ENCODE data around the gene PLCH1. TPM values are rescaled to one million over a fixed set of nuclear protein-coding genes. Genes with fewer than 3 reads are reported as not detected.

The PLCH1 gene
- total and polyA plus RNA-seq, 2 experiments from 2014 or later, result 2.6 to 5.8 TPM

GRCh38 chr3:155780291-155780690 is 35.4 kb upstream of the PLCH1 start:
- peaks cover 5% of the 10 kb centered on the region for H3K9me3 ChIP-seq (ENCODE audit: low read depth)

DNA sequence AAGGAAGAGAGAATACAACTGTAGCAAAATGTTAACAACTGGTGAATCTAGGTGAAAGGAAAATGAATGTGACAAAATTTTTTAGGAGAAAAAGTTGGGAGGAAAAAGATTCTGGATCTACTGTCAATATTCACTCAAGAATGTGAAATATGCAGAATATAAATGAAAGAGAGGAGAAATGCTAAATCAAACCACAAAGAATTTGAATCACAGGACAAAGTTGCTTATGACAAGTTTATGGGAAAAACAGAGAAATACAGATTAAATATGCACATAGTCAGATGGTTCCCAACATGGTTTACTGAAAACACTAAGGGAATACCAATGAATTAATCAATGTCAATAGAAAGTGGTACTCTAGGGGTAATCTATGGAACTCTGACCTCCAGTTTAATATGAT is 33.6 kb upstream of the PLCH1 start:
- no peaks in the 10 kb centered on the region for H4K20me1 ChIP-seq (ENCODE audit: insufficient read depth, poor library complexity, severe bottlenecking)
- no peak overlapping the region for H3K4me2 ChIP-seq
- no peak overlapping the region for H3K27ac ChIP-seq
- no peaks in the 10 kb centered on the region for H3K36me3 ChIP-seq (replicated peaks; ENCODE audit: insufficient read depth, low read depth)
- no peaks in the 10 kb centered on the region for H3K27me3 ChIP-seq
- H3K79me2 ChIP-seq, result no peaks in the 10 kb centered on the region
- no peak overlapping the region for H3K4me3 ChIP-seq
- no peaks in the 10 kb centered on the region for H3K9me2 ChIP-seq (replicated peaks; ENCODE audit: insufficient read depth)
- DNase-seq (ENCODE audit: low spot score), result no peak
- H2AFZ ChIP-seq, result no peak overlapping the region
- no peaks in the 10 kb centered on the region for H3K4me1 ChIP-seq (ENCODE audit: insufficient read depth)
- no peak for TF ChIP-seq CTCF (IDR thresholded peaks at IDR 0.05; ENCODE audit: poor library complexity)
- H3K9me3 ChIP-seq (ENCODE audit: low read depth), result peaks cover 5% of the 10 kb centered on the region

More at GRCh38 chr3:155780291-155780690, 35.4 kb upstream of the PLCH1 start:
- no peaks in the 10 kb centered on the region for H3K36me3 ChIP-seq (replicated peaks; ENCODE audit: insufficient read depth, low read depth)
- no peak overlapping the region for H2AFZ ChIP-seq
- no peaks in the 10 kb centered on the region for H3K9me2 ChIP-seq (replicated peaks; ENCODE audit: insufficient read depth)
- no peak for DNase-seq (ENCODE audit: low spot score)
- H3K4me1 ChIP-seq (ENCODE audit: insufficient read depth), result no peaks in the 10 kb centered on the region
- H3K27me3 ChIP-seq, result no peaks in the 10 kb centered on the region
- no peaks in the 10 kb centered on the region for H4K20me1 ChIP-seq (ENCODE audit: insufficient read depth, poor library complexity, severe bottlenecking)
- TF ChIP-seq EZH2phosphoT487 (IDR thresholded peaks at IDR 0.05; ENCODE audit: low read depth, severe bottlenecking, unreplicated experiment) (no peak), CTCF (IDR thresholded peaks at IDR 0.05; ENCODE audit: poor library complexity) (no peak), EZH2 (IDR thresholded peaks at IDR 0.05; ENCODE audit: borderline replicate concordance) (no peak)
- no peaks in the 10 kb centered on the region for H3K79me2 ChIP-seq
- H3K4me2 ChIP-seq, result no peak overlapping the region
- H3K27ac ChIP-seq, result no peak overlapping the region
- H3K4me3 ChIP-seq, result no peak overlapping the region

GRCh38 chr3:155772801-155773200 is 27.9 kb upstream of the PLCH1 start:
- TF ChIP-seq EZH2phosphoT487 (IDR thresholded peaks at IDR 0.05; ENCODE audit: low read depth, severe bottlenecking, unreplicated experiment) (no peak), CTCF (IDR thresholded peaks at IDR 0.05; ENCODE audit: poor library complexity) (no peak), EZH2 (IDR thresholded peaks at IDR 0.05; ENCODE audit: borderline replicate concordance) (no peak)
- no peaks in the 10 kb centered on the region for H3K36me3 ChIP-seq (replicated peaks; ENCODE audit: insufficient read depth, low read depth)
- WGBS (ENCODE audit: low lambda C conversion rate, missing lambda C conversion rate), result 100% methylated on average over 1 of the region's 1 CpG
- H3K9me3 ChIP-seq (ENCODE audit: low read depth), result no peaks in the 10 kb centered on the region
- H3K27me3 ChIP-seq, result no peaks in the 10 kb centered on the region
- H2AFZ ChIP-seq, result no peak overlapping the region
- H3K79me2 ChIP-seq, result no peaks in the 10 kb centered on the region
- no peaks in the 10 kb centered on the region for H3K4me1 ChIP-seq (ENCODE audit: insufficient read depth)
- no peaks in the 10 kb centered on the region for H3K9me2 ChIP-seq (replicated peaks; ENCODE audit: insufficient read depth)
- DNase-seq (ENCODE audit: low spot score), result no peak
- H3K4me2 ChIP-seq, result no peak overlapping the region
- H4K20me1 ChIP-seq (ENCODE audit: insufficient read depth, poor library complexity, severe bottlenecking), result no peaks in the 10 kb centered on the region
- H3K27ac ChIP-seq, result no peak overlapping the region
- no peak overlapping the region for H3K4me3 ChIP-seq

DNA sequence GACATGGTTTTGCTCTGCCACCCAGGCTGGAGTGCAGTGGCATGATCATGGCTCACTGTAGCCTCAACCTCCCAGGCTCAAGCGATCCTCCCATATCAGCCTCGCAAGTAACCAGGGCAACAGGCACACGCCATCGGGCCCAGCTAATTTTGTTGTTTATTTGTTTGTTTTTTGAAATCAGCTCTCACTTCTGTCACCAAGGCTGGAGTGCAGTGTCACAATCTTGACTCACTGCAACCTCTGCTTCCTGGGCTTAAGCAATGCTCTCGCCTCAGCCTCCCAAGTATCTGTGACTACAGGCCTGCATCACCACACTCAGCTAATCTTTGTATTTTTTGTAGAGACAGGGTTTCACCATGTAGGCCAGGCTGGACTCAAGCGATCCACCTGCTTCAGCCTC is 26.3 kb upstream of the PLCH1 start:
- Histone ChIP-seq H3K79me2 (no peaks in the 10 kb centered on the region), H3K27ac (no peak overlapping the region), H3K4me2 (no peak overlapping the region), H3K4me1 (ENCODE audit: insufficient read depth) (no peaks in the 10 kb centered on the region), H4K20me1 (ENCODE audit: insufficient read depth, poor library complexity, severe bottlenecking) (no peaks in the 10 kb centered on the region), H3K27me3 (no peaks in the 10 kb centered on the region), H3K36me3 (replicated peaks; ENCODE audit: insufficient read depth, low read depth) (no peaks in the 10 kb centered on the region), H2AFZ (no peak overlapping the region), H3K9me3 (ENCODE audit: low read depth) (no peaks in the 10 kb centered on the region), H3K4me3 (no peak overlapping the region), H3K9me2 (replicated peaks; ENCODE audit: insufficient read depth) (no peaks in the 10 kb centered on the region)
- DNase-seq (ENCODE audit: low spot score), result no peak
- no peak for TF ChIP-seq CTCF (IDR thresholded peaks at IDR 0.05; ENCODE audit: poor library complexity)
- TF ChIP-seq EZH2 (IDR thresholded peaks at IDR 0.05; ENCODE audit: borderline replicate concordance), result no peak
- TF ChIP-seq EZH2phosphoT487 (IDR thresholded peaks at IDR 0.05; ENCODE audit: low read depth, severe bottlenecking, unreplicated experiment), result no peak
- 97% methylated on average over 6 of the region's 6 CpGs for WGBS (ENCODE audit: low lambda C conversion rate, missing lambda C conversion rate)

Measured in hepatocyte (in vitro differentiated cells).